OCI-LY7 (cell line): ENCODE results near the gene ATP8B3. TPM values are rescaled to one million over a fixed set of nuclear protein-coding genes. Genes with fewer than 3 reads are reported as not detected.
"Not testable (repeated sequence)": the region's sequence is repeated elsewhere in the genome, so short reads cannot be mapped to it uniquely, and the experiment has no call there.

Experiments used
- BruUV-seq: library from RNA; stranded (reverse); fragments of 400-500 nt; replicated peaks from 2 replicates; lab custom pipeline; 2021; lab: Mats Ljungman, UMichigan
- CTCF ChIA-PET: fragments of 300-600 bp; sonication (Branson Sonifier 250); formaldehyde crosslinking; loops from one replicate; lab custom pipeline; 2022; ENCODE audit warnings: antibody characterized with exemption; ENCODE audit not compliant: unreplicated experiment; lab: Charles Lee
- POLR2A ChIA-PET: fragments of 300-600 bp; sonication (Branson Sonifier 250); formaldehyde crosslinking; loops from one replicate; lab custom pipeline; 2022; ENCODE audit warnings: antibody characterized with exemption; lab: Charles Lee
- DNase-seq: peaks from one replicate; pipeline ENCODE4 v3.0.0-alpha.2; 2015; ENCODE audit warnings: low spot score
- H2AFZ ChIP-seq: fragments of 200-600 bp; sonication (generic), shearing (Covaris generic); 2 replicates; pipeline ENCODE4 v1.6.1; 2014; ENCODE audit warnings: mild to moderate bottlenecking, antibody characterized with exemption, low read length, moderate library complexity
- H3K27ac ChIP-seq: fragments of 200-600 bp; sonication (generic); 2 replicates; pipeline ENCODE4 v1.5.1; 2014; ENCODE audit warnings: mixed run types, low read depth, mild to moderate bottlenecking, moderate library complexity, low read length, inconsistent platforms; ENCODE audit not compliant: poor library complexity, severe bottlenecking
- H3K36me3 ChIP-seq: fragments of 200-600 bp; sonication (generic); 2 replicates; pipeline ENCODE4 v1.6.1; 2014; ENCODE audit warnings: mild to moderate bottlenecking, antibody characterized with exemption, low read length, moderate library complexity, mixed read lengths; ENCODE audit not compliant: insufficient read depth
- H3K4me1 ChIP-seq: fragments of 200-600 bp; sonication (generic); 2 replicates; pipeline ENCODE4 v1.5.1; 2014; ENCODE audit warnings: mild to moderate bottlenecking, low read length; ENCODE audit not compliant: insufficient read depth, poor library complexity, severe bottlenecking
- H3K4me2 ChIP-seq: fragments of 200-600 bp; sonication (generic); 2 replicates; pipeline ENCODE4 v1.6.1; 2014; ENCODE audit warnings: mild to moderate bottlenecking, low read length
- H3K4me3 ChIP-seq: fragments of 200-600 bp; sonication (generic); 2 replicates; pipeline ENCODE4 v1.5.1; 2014; ENCODE audit warnings: mild to moderate bottlenecking, low read depth, low read length; ENCODE audit not compliant: poor library complexity, severe bottlenecking
- H3K79me2 ChIP-seq: fragments of 200-600 bp; sonication (generic); 2 replicates; pipeline ENCODE4 v1.6.1; 2016; ENCODE audit warnings: low read depth, mild to moderate bottlenecking, low read length, moderate library complexity, mixed read lengths; ENCODE audit not compliant: insufficient read depth
- H3K9me2 ChIP-seq: fragments of 200-600 bp; sonication (generic); 2 replicates; pipeline ENCODE4 v1.6.1; 2016; ENCODE audit warnings: mild to moderate bottlenecking, low read length, mixed read lengths; ENCODE audit not compliant: insufficient read depth
- H3K9me3 ChIP-seq: fragments of 200-600 bp; sonication (generic); 2 replicates; pipeline ENCODE4 v1.6.1; 2014; ENCODE audit warnings: mild to moderate bottlenecking, mixed run types, low read length, mixed read lengths
- H4K20me1 ChIP-seq: fragments of 200-600 bp; sonication (generic); 2 replicates; pipeline ENCODE4 v1.6.1; 2014; ENCODE audit warnings: mild to moderate bottlenecking, antibody characterized with exemption, low read length, moderate library complexity, mixed read lengths; ENCODE audit not compliant: insufficient read depth
- EZH2phosphoT487 ChIP-seq: fragments of 200-600 bp; sonication (generic); IDR thresholded peaks from 2 replicates; pipeline ENCODE4 v1.6.1; 2018; ENCODE audit warnings: low read depth, borderline replicate concordance, mild to moderate bottlenecking, mixed run types, antibody characterized with exemption, low read length, moderate library complexity, mixed read lengths
- intact Hi-C: fragments of 100-400 bp; cut with micrococcal nuclease; formaldehyde crosslinking; loops from one replicate; pipeline ENCODE4 v1.10.0; 2022; ENCODE audit not compliant: unreplicated experiment
- total RNA-seq, 2 experiments: library from RNA; depleted of rRNA in 1 of 2; stranded (reverse); fragments of >200 nt in 1 of 2; shearing (Covaris generic) in 1 of 2; gene quantifications; 2 replicates each; pipeline ENCODE4 v1.2.3, GENCODE V29; 2014 to 2022
- TF ChIP-seq, protein P1 (sequence below): fragments of 200-600 bp; sonication (generic); conservative IDR thresholded peaks from 2 replicates; pipeline ENCODE4 v1.5.1; 2014; ENCODE audit warnings: mild to moderate bottlenecking, antibody characterized with exemption, low read length, moderate library complexity, mixed read lengths

ATP8B3 gene
- total RNA-seq, 2 experiments from 2014 or later: 5.9 to 19.3 TPM

DNA sequence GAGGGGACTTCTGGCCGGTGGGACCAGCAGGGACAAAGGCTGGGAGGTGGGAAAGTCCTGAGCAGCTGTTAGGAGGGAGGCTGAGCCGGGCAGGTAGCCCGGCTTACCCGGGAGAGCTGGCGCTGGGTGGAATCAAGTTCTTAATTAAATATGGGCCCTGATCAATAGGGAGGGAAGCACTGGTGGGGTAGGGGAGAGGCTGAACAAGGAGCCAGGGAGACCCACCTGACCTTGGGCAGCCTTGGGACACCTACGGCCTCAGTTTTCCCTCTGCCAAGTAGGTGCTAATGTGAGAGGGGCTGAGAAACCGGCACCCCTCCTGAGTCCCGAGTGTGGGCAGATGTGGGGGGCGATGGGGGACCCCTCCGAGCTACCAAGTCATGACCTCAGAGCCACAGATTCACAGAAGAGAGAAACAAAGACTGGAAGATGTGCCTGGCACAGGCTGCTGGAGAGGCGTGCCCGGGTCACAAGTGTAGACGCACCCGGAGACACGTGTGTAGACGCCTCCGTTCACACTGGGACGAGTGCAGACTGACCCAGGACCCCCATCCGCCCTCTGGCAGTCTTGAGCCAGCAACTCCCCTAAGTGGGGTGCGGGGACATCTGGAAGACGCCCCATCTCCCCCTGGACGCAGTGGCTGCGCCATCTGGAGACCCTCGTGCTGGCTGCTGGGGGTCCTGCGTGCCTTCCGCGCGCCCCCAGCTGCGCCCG is 50.4 kb downstream of the ATP8B3 start:
- Histone ChIP-seq H3K79me2 (no peaks in the 10 kb centered on the region), H3K4me1 (peaks cover 3% of the 10 kb centered on the region), H2AFZ (no peak overlapping the region), H3K9me2 (no peaks in the 10 kb centered on the region), H3K4me3 (no peak overlapping the region), H3K4me2 (no peak overlapping the region), H3K9me3 (no peaks in the 10 kb centered on the region), H4K20me1 (no peaks in the 10 kb centered on the region), H3K36me3 (no peaks in the 10 kb centered on the region), H3K27ac (no peak overlapping the region)
- TF ChIP-seq, protein P1, sequence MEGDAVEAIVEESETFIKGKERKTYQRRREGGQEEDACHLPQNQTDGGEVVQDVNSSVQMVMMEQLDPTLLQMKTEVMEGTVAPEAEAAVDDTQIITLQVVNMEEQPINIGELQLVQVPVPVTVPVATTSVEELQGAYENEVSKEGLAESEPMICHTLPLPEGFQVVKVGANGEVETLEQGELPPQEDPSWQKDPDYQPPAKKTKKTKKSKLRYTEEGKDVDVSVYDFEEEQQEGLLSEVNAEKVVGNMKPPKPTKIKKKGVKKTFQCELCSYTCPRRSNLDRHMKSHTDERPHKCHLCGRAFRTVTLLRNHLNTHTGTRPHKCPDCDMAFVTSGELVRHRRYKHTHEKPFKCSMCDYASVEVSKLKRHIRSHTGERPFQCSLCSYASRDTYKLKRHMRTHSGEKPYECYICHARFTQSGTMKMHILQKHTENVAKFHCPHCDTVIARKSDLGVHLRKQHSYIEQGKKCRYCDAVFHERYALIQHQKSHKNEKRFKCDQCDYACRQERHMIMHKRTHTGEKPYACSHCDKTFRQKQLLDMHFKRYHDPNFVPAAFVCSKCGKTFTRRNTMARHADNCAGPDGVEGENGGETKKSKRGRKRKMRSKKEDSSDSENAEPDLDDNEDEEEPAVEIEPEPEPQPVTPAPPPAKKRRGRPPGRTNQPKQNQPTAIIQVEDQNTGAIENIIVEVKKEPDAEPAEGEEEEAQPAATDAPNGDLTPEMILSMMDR: no peak
- no peak for TF ChIP-seq EZH2phosphoT487
- ChIA-PET CTCF (no interaction called here), POLR2A (no interaction called here)
- DNase-seq: no peak
- BruUV-seq: no TSS peak
- intact Hi-C loops: no loop called here

DNA sequence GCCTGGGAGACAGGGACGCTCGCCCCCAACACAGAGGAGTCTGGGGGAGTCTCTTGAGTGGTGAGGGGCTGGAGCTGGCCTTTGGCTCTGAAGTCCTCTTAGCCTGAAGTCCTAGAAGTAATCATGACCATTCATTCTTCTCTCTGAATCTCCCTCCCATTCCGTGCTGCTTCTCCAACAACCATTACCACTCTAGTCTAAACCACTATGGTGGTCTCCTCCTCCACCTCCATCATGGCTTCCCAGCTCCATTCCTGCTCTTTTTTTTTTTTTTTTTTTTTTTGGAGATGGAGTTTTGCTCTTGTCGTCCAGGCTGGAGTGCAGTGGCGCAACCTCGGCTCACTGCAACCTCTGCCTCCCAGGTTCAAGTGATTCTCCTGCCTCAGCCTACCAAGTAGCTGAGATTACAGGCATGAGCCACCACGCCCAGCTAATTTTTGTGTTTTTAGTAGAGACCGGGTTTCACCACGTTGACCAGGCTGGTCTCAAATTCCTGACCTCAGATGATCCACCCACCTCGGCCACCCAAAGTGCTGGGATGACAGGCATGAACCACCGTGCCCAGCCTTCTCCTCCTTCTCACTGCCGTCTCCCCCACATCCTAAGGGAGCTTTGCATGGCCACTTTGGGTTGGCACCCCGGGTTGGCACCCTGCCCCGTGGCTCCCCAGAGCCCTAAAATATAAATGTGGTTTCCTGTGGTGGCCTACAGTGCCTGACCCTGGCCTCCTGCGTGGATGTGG is 51.1 kb downstream of the ATP8B3 start:
- H3K79me2 ChIP-seq, DNase-seq, BruUV-seq, H3K27ac ChIP-seq, H3K4me1 ChIP-seq, H3K36me3 ChIP-seq, H3K9me2 ChIP-seq, H4K20me1 ChIP-seq, H3K4me2 ChIP-seq, POLR2A ChIA-PET, intact Hi-C loops, H3K4me3 ChIP-seq, H3K9me3 ChIP-seq, H2AFZ ChIP-seq: not testable (repeated sequence)
- CTCF ChIA-PET: interaction anchor here (0.6 kb wide), 1 partner anchor 469 kb away, joined by 4 read pairs; no protein-coding TSS in a partner anchor

DNA sequence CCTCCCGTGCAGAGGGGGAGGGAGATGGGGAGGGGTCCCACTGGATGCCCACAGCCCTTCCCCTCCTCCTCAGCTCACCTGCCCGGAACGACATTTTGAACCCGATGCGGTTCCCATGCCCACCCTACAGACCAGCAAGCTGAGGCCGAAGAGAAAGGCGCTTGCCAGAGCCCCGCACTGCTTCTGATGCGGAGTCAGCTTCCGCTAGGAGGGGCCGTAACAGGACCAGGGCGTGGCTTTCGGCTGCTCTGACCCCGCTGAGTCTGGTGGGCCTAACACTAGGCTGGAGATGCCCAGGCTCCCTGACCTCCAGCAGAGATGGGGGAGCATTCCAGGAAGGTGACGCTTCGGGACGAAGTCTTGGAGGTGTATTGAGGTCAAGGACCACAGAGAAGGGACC is 52.1 kb downstream of the ATP8B3 start:
- ChIA-PET POLR2A (no interaction called here), CTCF (no interaction called here)
- H3K9me3 ChIP-seq: no peaks in the 10 kb centered on the region
- H3K9me2 ChIP-seq: no peaks in the 10 kb centered on the region
- H3K36me3 ChIP-seq: no peaks in the 10 kb centered on the region
- intact Hi-C loops: no loop called here
- no peak for DNase-seq
- no peaks in the 10 kb centered on the region for H3K79me2 ChIP-seq
- H3K4me2 ChIP-seq: no peak overlapping the region
- H2AFZ ChIP-seq: no peak overlapping the region
- H3K27ac ChIP-seq: no peak overlapping the region
- H4K20me1 ChIP-seq: no peaks in the 10 kb centered on the region
- no peaks in the 10 kb centered on the region for H3K4me1 ChIP-seq
- no peak overlapping the region for H3K4me3 ChIP-seq
- no TSS peak for BruUV-seq
- TF ChIP-seq EZH2phosphoT487: no peak
- TF ChIP-seq, protein P1: no peak
